ENCODE data around the gene ZNF750. TPM values are rescaled to one million over a fixed set of nuclear protein-coding genes. Genes with fewer than 3 reads are reported as not detected.

ZNF750 gene
- total RNA-seq, 4 donors from 2014 or later, result not detected

DNA sequence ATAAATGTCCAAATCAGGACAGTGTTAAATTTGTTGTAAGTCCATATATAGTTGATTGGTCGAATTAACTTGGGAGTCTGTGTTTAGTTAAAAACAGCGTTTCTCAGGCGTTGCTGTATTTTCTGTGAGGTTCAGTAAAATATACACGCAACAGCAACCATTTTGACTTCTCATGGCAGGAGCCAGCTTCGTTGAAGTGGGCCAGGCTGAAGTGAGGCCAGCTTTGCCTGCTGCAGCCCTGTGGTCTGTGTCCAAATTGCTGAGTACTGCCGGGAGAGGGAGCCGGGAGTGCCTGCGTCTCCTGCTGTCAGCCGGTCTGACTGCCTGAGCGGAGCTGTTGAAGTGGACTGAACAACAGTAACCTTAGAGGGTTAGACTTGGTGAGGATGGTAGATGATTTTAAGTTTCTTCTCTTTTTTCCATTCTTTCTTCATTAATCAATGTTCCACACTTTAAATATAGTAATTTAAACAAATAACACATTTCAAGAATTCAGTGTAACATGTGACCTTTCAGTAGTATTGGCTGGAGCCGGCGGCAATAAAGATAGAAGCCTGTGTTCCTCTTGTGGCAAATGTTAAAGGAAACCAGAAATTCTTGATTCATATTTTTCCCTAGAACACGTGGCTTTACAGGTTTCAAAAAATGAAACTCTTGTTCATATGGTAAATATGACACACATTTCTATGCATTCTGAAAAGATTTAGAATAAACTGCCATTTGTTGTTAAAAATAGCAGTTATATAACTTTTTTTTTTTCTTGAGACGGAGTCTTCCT lies 37.0 kb upstream of the ZNF750 start:
- Histone ChIP-seq H3K4me3 (no peak overlapping the region), H3K36me3 (peaks cover 0 to 14% (median 0%) of the 10 kb centered on the region in 3 donors), H3K9me3 (no peaks in the 10 kb centered on the region), H3K27me3 (no peaks in the 10 kb centered on the region), H3K4me1 (peaks cover 2 to 44% (median 9%) of the 10 kb centered on the region in 4 donors), H3K27ac (peak overlapping the region in 3 of 4 donors; percentile 15 to 76 (median 42))
- DNase-seq (ENCODE audit: low spot score in 2 of 2), result peak in 1 of 2 donors; percentile 64
- TF ChIP-seq EP300 (IDR thresholded peaks at IDR 0.05), result peak in 1 of 2 donors; percentile 34
- no peak for TF ChIP-seq POLR2A (IDR thresholded peaks at IDR 0.05)
- TF ChIP-seq CTCF (IDR thresholded peaks at IDR 0.05), result peak in 4 of 5 experiments; percentile 49 to 72 (median 62)
- WGBS, 2 donors, result 28% methylated on average over 14 of the region's 14 CpGs

DNA sequence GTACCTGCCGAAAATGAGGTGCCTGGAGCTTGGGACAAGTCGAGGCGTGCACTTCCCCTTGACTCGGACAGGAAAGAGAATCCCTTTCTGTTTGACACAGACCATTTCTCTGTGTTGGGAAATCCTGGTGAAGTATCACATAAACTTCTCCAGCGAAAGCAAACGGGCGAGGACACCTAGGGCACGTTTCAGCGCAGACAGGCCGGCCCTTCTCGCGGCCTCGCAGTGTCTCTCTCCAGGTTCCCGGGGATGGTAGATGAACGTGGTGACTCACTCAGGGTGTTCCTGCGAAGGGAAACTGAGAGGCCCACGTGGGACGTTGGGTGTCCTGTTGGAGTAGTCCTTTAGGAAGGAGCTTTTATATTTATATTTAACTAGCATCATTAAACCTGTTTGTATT lies 36.3 kb upstream of the ZNF750 start:
- peaks cover 0 to 20% (median 0%) of the 10 kb centered on the region in 3 donors for H3K36me3 ChIP-seq
- TF ChIP-seq EP300 (IDR thresholded peaks at IDR 0.05), result no peak
- no peaks in the 10 kb centered on the region for H3K27me3 ChIP-seq
- no peak for DNase-seq (ENCODE audit: low spot score in 2 of 2)
- no peak overlapping the region for H3K4me3 ChIP-seq
- 70 to 80% methylated on average over 18 of the region's 18 CpGs for WGBS, 2 donors
- no peaks in the 10 kb centered on the region for H3K9me3 ChIP-seq
- H3K27ac ChIP-seq, result peak overlapping the region in 2 of 4 donors; percentile 42 to 76
- H3K4me1 ChIP-seq, result peaks cover 0 to 38% (median 4%) of the 10 kb centered on the region in 4 donors

DNA sequence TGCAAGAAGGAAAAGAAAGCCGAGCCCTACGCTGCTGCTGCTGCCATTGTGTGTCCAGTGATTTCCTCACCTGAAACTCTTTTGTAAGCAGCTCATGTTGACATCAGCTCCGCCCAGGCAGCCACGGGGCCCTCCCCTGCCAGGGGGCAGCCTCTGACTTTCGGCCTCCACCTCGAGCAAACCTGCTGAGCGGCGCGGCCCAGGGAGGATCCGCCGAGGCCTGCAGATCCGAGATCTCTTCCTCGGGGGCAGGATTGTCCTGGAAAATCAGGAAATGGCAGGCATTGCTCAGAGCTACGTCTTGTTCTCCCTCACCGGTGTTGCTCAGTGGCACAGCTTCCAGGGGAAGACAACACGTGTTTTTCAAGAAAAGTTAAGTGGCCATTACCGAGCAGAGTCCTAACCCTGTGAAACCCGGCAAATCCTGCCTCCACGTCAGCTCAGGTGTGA lies 35.6 kb upstream of the ZNF750 start:
- Histone ChIP-seq H3K36me3 (peaks cover 0 to 28% (median 0%) of the 10 kb centered on the region in 3 donors), H3K4me1 (peaks cover 0 to 30% (median 2%) of the 10 kb centered on the region in 4 donors), H3K9me3 (no peaks in the 10 kb centered on the region), H3K27me3 (no peaks in the 10 kb centered on the region), H3K27ac (peak overlapping the region in 1 of 4 donors; percentile 0), H3K4me3 (no peak overlapping the region)
- WGBS, 2 donors, result 82 to 87% methylated on average over 19 of the region's 19 CpGs
- DNase-seq (ENCODE audit: low spot score in 2 of 2), result no peak
- TF ChIP-seq EP300 (IDR thresholded peaks at IDR 0.05), result no peak
- TF ChIP-seq POLR2A (IDR thresholded peaks at IDR 0.05), result no peak
- no peak for TF ChIP-seq CTCF (IDR thresholded peaks at IDR 0.05)

DNA sequence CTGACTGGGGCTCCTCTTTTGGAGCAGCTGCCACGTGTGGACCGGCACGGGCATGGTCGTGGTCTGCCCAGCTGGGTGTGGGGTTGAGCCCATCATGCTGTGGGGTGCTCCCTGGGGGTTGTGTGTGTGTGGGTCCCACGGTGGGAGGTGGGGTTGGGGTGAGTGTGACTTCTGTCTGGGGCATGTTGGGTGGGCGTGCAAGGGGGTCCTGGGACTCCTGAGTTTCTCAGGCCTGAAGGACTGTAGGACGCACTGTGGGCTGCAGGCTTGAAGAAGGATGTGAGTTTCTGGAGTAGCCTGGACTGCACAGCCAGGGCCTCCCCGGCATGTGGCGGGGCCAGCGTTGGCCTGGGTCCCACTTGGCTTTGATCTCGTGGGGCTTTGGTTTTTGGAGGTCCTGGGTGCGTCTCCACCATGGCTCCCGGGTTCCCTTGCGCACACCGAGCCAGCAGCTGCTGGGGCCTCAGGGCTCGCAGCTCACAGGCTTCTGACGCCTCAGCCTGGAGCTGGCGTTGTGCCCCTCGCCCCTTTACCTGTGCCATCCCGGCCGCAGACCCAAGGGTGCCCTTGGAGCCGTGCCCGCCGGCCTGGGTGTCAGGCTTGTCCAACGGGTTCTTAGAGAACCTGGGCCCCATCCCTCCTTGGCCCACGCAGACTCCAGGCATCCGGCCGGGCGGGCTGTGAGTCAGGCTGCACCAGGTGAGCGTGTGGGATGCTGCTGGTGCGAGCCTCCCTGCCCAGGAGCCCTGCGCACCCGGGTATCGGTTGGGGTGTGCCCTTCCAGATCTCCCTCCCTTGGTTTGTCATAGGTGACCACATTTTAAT lies 34.4 kb upstream of the ZNF750 start:
- H3K4me3 ChIP-seq, result no peak overlapping the region
- H3K9me3 ChIP-seq, result no peaks in the 10 kb centered on the region
- H3K36me3 ChIP-seq, result peaks cover 0 to 39% (median 0%) of the 10 kb centered on the region in 3 donors
- no peak overlapping the region for H3K27ac ChIP-seq
- DNase-seq (ENCODE audit: low spot score in 2 of 2), result no peak
- 91 to 93% methylated on average over 25 to 32 of the region's 34 CpGs for WGBS, 2 donors
- no peaks in the 10 kb centered on the region for H3K27me3 ChIP-seq
- peaks cover 0 to 24% (median 2%) of the 10 kb centered on the region in 4 donors for H3K4me1 ChIP-seq
- TF ChIP-seq EP300 (IDR thresholded peaks at IDR 0.05) (no peak), CTCF (IDR thresholded peaks at IDR 0.05) (no peak), POLR2A (IDR thresholded peaks at IDR 0.05) (no peak)

- TF ChIP-seq EP300 (IDR thresholded peaks at IDR 0.05) (no peak), POLR2A (IDR thresholded peaks at IDR 0.05) (no peak), CTCF (IDR thresholded peaks at IDR 0.05) (no peak)
- peaks cover 0 to 39% (median 0%) of the 10 kb centered on the region in 3 donors for H3K36me3 ChIP-seq
- no peak for DNase-seq (ENCODE audit: low spot score in 2 of 2)
- H3K27ac ChIP-seq, result no peak overlapping the region
- WGBS, 2 donors, result 89 to 92% methylated on average over 19 of the region's 19 CpGs
- no peaks in the 10 kb centered on the region for H3K9me3 ChIP-seq
- peaks cover 0 to 17% (median 2%) of the 10 kb centered on the region in 4 donors for H3K4me1 ChIP-seq
- H3K27me3 ChIP-seq, result no peaks in the 10 kb centered on the region
- no peak overlapping the region for H3K4me3 ChIP-seq
These were observed 33.7 kb upstream of the ZNF750 start for GRCh38 chr17:82873521-82873920.

All from tibial nerve (tissue), 4 donors.